Measurements from ENCODE around the gene AKAP6. TPM values are rescaled to one million over a fixed set of nuclear protein-coding genes. Genes with fewer than 3 reads are reported as not detected.

The AKAP6 gene
- total RNA-seq, 2 experiments from 2014 or later, result 0.13 to 0.72 TPM

- intact Hi-C loops (cut with micrococcal nuclease; ENCODE audit: unreplicated experiment), result no loop called here
- no peaks in the 10 kb centered on the region; the same call in 1 of the 2 replicates for H3K9me3 ChIP-seq (ENCODE audit: low read length)
- no peaks in the 10 kb centered on the region for H4K20me1 ChIP-seq (ENCODE audit: insufficient read depth, low read length)
- H2AFZ ChIP-seq (ENCODE audit: low read length), result no peak overlapping the region
- POLR2A ChIA-PET, result no interaction called here
- H3K4me2 ChIP-seq (ENCODE audit: low read length), result no peak overlapping the region
- no peaks in the 10 kb centered on the region for H3K4me1 ChIP-seq (ENCODE audit: insufficient read depth, low read length, poor library complexity, severe bottlenecking)
- DNase-seq (ENCODE audit: low spot score), result no peak
- no peaks in the 10 kb centered on the region for H3K9me2 ChIP-seq (ENCODE audit: insufficient read depth, low read length)
- no peak overlapping the region for H3K4me3 ChIP-seq (ENCODE audit: low read depth, low read length, poor library complexity, severe bottlenecking)
- TF ChIP-seq CTCF (conservative IDR thresholded peaks at IDR 0.05; ENCODE audit: low read length) (no peak), EZH2phosphoT487 (IDR thresholded peaks at IDR 0.05; ENCODE audit: borderline replicate concordance, low read depth, low read length) (no peak)
- CTCF ChIA-PET (ENCODE audit: unreplicated experiment), result no interaction called here
- BruUV-seq (replicated peaks), result no TSS peak
- no peak overlapping the region for H3K27ac ChIP-seq (ENCODE audit: low read depth, low read length, poor library complexity, severe bottlenecking)
- H3K36me3 ChIP-seq (ENCODE audit: insufficient read depth, low read length), result no peaks in the 10 kb centered on the region
- no peaks in the 10 kb centered on the region for H3K79me2 ChIP-seq (ENCODE audit: insufficient read depth, low read depth, low read length)
Measured at GRCh38 chr14:32757568-32757967, 428.5 kb downstream of the AKAP6 start.

DNA sequence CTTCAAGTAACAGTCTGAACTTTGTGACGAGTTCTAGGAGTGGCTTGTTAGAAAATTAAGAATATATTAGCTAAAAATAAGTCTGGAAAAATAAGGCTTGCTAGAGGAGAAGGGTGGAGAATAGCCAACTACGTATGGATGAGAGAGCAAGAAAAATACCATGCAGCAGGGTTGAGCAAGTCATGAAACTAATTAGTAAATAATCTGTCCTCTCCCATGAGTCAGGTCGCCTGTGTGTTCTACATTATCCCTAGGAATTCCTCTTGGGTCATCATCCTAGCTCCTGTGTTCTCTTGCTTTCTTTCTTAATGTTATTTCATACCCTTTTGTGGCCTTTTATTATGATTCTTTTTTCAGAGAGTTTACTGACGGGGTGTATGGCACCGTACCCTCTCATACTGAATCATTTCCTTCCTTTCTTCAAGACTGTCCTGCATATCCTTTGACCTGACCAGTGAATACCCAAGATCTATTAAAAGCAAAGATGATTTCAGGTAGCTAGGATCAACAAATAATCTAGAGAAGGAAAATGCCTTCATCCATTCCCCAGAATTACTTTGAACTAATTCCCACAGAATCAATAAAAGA lies 432.4 kb downstream of the AKAP6 start:
- DNase-seq (ENCODE audit: low spot score), result no peak
- POLR2A ChIA-PET, result interaction anchor here (0.6 kb wide), 1 partner anchor 10 kb away, joined by 4 read pairs; no protein-coding TSS in a partner anchor
- Histone ChIP-seq H3K27ac (ENCODE audit: low read depth, low read length, poor library complexity, severe bottlenecking) (no peak overlapping the region), H3K36me3 (ENCODE audit: insufficient read depth, low read length) (no peaks in the 10 kb centered on the region), H3K9me3 (ENCODE audit: low read length) (no peaks in the 10 kb centered on the region), H3K4me3 (ENCODE audit: low read depth, low read length, poor library complexity, severe bottlenecking) (no peak overlapping the region), H4K20me1 (ENCODE audit: insufficient read depth, low read length) (no peaks in the 10 kb centered on the region), H3K4me2 (ENCODE audit: low read length) (no peak overlapping the region), H3K79me2 (ENCODE audit: insufficient read depth, low read depth, low read length) (no peaks in the 10 kb centered on the region), H2AFZ (ENCODE audit: low read length) (no peak overlapping the region), H3K9me2 (ENCODE audit: insufficient read depth, low read length) (no peaks in the 10 kb centered on the region), H3K4me1 (ENCODE audit: insufficient read depth, low read length, poor library complexity, severe bottlenecking) (no peaks in the 10 kb centered on the region)
- intact Hi-C loops (cut with micrococcal nuclease; ENCODE audit: unreplicated experiment), result no loop called here
- CTCF ChIA-PET (ENCODE audit: unreplicated experiment), result no interaction called here
- no TSS peak for BruUV-seq (replicated peaks)
- TF ChIP-seq EZH2phosphoT487 (IDR thresholded peaks at IDR 0.05; ENCODE audit: borderline replicate concordance, low read depth, low read length), result no peak
- TF ChIP-seq CTCF (conservative IDR thresholded peaks at IDR 0.05; ENCODE audit: low read length), result no peak

- TF ChIP-seq CTCF (conservative IDR thresholded peaks at IDR 0.05; ENCODE audit: low read length) (no peak), EZH2phosphoT487 (IDR thresholded peaks at IDR 0.05; ENCODE audit: borderline replicate concordance, low read depth, low read length) (no peak)
- no peak for DNase-seq (ENCODE audit: low spot score)
- intact Hi-C loops (cut with micrococcal nuclease; ENCODE audit: unreplicated experiment), result no loop called here
- Histone ChIP-seq H3K9me3 (ENCODE audit: low read length) (no peaks in the 10 kb centered on the region), H3K9me2 (ENCODE audit: insufficient read depth, low read length) (no peaks in the 10 kb centered on the region), H3K4me2 (ENCODE audit: low read length) (no peak overlapping the region), H3K4me1 (ENCODE audit: insufficient read depth, low read length, poor library complexity, severe bottlenecking) (no peaks in the 10 kb centered on the region), H4K20me1 (ENCODE audit: insufficient read depth, low read length) (no peaks in the 10 kb centered on the region), H3K4me3 (ENCODE audit: low read depth, low read length, poor library complexity, severe bottlenecking) (no peak overlapping the region), H3K27ac (ENCODE audit: low read depth, low read length, poor library complexity, severe bottlenecking) (no peak overlapping the region), H3K36me3 (ENCODE audit: insufficient read depth, low read length) (no peaks in the 10 kb centered on the region), H2AFZ (ENCODE audit: low read length) (no peak overlapping the region), H3K79me2 (ENCODE audit: insufficient read depth, low read depth, low read length) (no peaks in the 10 kb centered on the region)
- no TSS peak for BruUV-seq (replicated peaks)
- POLR2A ChIA-PET, result interaction anchor here (0.6 kb wide), 1 partner anchor 14 kb away, joined by 3 read pairs; no protein-coding TSS in a partner anchor
- CTCF ChIA-PET (ENCODE audit: unreplicated experiment), result no interaction called here
Measured at GRCh38 chr14:32762886-32763285, 433.8 kb downstream of the AKAP6 start.

All from OCI-LY7 (cell line).